ENCODE measurements around the gene NOD2.

NOD2 gene

DNA sequence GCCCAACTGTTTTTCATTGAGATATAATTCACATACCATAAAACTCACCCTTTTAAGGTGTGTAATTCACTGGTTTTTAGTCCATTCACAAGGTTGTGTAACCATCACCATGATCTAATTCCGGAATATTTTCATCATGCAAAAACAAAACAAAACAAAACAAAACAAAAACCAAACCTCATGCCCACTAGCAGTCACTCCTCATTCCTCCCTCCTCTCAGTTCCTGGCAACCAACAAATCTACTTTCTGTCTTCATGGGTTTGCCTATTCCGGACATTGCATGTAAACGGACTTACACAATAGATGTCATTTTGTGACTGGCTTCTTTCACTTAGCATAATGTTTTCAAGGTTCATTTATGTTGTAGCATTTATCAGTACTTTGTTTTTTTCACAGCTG is 4.5 kb upstream of the NOD2 start:
- Histone ChIP-seq H3K9me3 (no peaks in the 10 kb centered on the region), H3K4me1 (peaks cover 32% of the 10 kb centered on the region), H4K20me1 (no peaks in the 10 kb centered on the region), H3K4me2 (no peak overlapping the region), H3K4me3 (no peak overlapping the region), H3K27ac (no peak overlapping the region), H3K27me3 (no peaks in the 10 kb centered on the region), H3K36me3 (no peaks in the 10 kb centered on the region), H3K9ac (no peak overlapping the region)
- TF ChIP-seq Cebpa-rat (IDR thresholded peaks at IDR 0.05): no peak

DNA sequence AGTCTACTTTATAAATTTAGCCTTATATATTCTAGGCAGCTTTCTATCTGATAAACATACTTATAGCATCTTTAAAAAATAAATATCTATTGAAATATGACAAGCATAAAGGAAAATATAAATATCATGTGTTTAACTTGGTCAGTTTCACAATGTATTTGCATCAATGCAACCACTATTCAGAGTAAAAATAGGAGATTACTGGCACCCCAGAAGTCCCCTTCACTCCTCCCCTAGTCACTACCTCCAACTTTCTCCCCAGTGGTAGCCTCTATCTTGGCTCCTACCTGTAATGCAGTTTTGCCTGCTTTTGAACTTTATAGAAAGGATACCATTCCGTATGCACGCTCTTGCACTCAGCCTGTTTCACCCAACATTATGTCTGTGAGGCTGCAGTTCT is 3.2 kb upstream of the NOD2 start:
- Histone ChIP-seq H3K4me1 (peaks cover 29% of the 10 kb centered on the region), H4K20me1 (no peaks in the 10 kb centered on the region), H3K4me2 (no peak overlapping the region), H3K27me3 (no peaks in the 10 kb centered on the region), H3K9me3 (no peaks in the 10 kb centered on the region), H3K4me3 (no peak overlapping the region), H3K9ac (no peak overlapping the region), H3K27ac (no peak overlapping the region), H3K36me3 (no peaks in the 10 kb centered on the region)
- no peak for TF ChIP-seq Cebpa-rat (IDR thresholded peaks at IDR 0.05)

DNA sequence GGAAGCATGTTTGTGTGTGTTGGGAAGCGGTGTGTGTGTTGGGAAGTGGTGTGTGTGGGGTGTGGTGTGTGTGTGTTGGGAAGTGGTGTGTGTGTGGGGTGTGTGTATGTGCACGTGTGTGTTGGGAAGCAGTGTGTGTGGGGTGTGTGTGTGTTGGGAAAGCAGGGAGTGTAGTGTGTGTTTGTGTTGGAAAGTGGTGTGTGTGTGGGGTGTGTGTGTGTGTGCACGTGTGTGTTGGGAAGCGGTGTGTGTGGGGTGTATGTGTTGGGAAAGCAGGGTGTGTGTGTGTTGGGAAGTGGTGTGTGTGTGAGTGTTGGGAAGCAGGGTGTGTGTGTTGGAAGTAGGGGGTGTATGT is 785 bp upstream of the NOD2 start:
- Histone ChIP-seq H3K4me2 (no peak overlapping the region), H3K9ac (no peak overlapping the region), H3K9me3 (no peaks in the 10 kb centered on the region), H3K4me3 (no peak overlapping the region), H4K20me1 (no peaks in the 10 kb centered on the region), H3K36me3 (no peaks in the 10 kb centered on the region), H3K27ac (no peak overlapping the region), H3K4me1 (peaks cover 43% of the 10 kb centered on the region), H3K27me3 (no peaks in the 10 kb centered on the region)
- TF ChIP-seq Cebpa-rat (IDR thresholded peaks at IDR 0.05): no peak

DNA sequence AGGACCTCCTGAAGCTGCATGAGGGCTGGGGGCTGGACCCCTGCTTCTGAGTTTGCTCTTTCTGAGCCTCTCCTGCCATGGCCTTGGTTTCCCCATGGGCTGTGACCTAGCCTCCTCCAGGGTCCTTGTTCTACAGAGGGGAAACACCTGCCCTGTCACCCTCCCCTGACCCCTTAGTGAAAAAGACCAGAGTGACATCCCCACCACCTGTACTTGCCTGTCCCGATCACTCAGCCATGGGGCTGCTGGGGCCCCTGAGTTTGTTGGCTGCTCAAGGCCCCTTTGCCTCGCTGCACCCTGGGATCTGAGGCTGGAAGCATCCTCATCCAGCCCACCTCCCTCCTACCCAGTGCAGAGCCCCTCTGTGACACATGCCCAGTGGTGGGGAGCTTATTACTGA is 800 bp downstream of the NOD2 start:
- no peaks in the 10 kb centered on the region for H3K36me3 ChIP-seq
- no peak for TF ChIP-seq Cebpa-rat (IDR thresholded peaks at IDR 0.05)
- H3K4me2 ChIP-seq: peak overlapping the region; percentile 91
- no peak overlapping the region for H3K27ac ChIP-seq
- H3K9ac ChIP-seq: no peak overlapping the region
- H3K4me3 ChIP-seq: peak overlapping the region; percentile 66
- no peaks in the 10 kb centered on the region for H3K9me3 ChIP-seq
- H3K27me3 ChIP-seq: no peaks in the 10 kb centered on the region
- peaks cover 54% of the 10 kb centered on the region for H3K4me1 ChIP-seq
- H4K20me1 ChIP-seq: no peaks in the 10 kb centered on the region

DNA sequence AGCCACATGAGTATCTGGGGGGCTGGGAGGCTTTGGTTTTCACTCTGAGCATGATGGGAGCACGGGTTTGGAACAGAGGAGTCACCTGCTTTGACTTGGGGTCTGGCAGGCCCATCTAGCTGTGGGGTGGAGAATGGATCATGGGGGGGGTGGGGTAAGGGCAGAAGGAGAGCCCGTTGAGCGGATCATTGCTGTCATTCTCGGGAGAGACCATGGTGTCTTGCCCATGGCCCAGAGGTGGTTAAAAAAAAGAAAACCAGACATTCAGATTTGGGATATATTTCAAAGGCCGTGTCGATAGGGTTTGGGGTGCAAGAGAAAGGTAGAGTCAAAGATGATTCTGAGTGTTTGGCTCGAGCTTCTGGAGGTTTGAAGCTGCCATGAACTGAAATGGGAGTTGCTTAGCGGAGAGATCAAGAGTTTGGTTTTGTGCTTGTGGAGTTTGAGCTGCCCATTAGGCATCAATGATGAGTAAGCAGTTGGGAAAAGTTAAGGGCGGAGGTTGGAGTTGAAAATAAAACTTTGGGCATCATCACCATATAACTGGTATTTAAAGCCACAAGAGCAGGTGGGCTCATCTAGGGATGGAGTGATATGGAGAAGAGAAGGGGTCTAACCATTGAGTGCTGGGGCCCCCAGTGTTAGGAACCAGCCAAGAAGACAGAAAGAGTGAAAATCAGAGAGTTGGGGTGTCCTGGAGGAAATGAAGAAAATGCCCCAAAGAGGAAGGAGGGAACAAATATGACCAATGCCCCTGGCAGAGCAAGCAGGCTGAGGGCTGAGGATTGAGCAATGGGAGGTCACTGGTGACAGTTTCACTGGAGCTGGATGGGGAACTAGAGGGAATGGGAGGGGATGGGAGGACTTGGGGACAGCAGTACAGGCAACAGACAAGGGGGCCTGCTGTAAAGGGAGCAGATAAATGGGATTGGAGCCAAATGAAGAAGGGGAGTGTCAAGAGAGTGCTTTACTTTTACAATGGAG is 1.9 kb downstream of the NOD2 start:
- no peaks in the 10 kb centered on the region for H4K20me1 ChIP-seq
- H3K4me1 ChIP-seq: peaks cover 54% of the 10 kb centered on the region
- H3K9me3 ChIP-seq: no peaks in the 10 kb centered on the region
- no peak overlapping the region for H3K4me3 ChIP-seq
- no peaks in the 10 kb centered on the region for H3K36me3 ChIP-seq
- no peaks in the 10 kb centered on the region for H3K27me3 ChIP-seq
- peak overlapping the region; percentile 92; the same call in 1 of the 2 replicates for H3K4me2 ChIP-seq
- H3K9ac ChIP-seq: no peak overlapping the region
- 0 out of 2 replicates have a peak overlapping the region, but pooled peaks have one; percentile 1 for H3K27ac ChIP-seq
- no peak for TF ChIP-seq Cebpa-rat (IDR thresholded peaks at IDR 0.05)

DNA sequence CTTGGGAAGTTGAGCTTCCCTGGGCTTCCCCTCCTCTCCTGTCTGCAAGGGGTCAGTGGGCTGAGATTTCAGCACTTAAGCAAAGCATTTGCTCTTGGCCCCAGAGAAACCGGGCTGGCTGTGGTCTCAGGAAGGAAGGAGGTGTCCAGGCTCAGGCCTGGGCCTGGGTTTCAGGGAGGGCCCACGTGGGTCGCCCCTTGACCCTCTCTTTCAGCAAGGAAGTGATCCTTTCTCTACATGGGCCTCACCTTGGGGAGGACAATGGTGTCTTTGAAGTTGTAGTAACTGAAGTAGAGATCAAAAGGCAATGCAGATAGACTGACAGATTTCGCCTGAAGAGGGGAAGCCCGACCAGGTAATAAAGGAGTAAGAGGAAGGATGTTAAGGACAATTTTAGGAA is 2.7 kb downstream of the NOD2 start:
- Histone ChIP-seq H3K9me3 (no peaks in the 10 kb centered on the region), H4K20me1 (no peaks in the 10 kb centered on the region), H3K27ac (0 out of 2 replicates have a peak overlapping the region, but pooled peaks have one; percentile 1), H3K4me1 (peaks cover 54% of the 10 kb centered on the region), H3K9ac (no peak overlapping the region), H3K36me3 (no peaks in the 10 kb centered on the region), H3K4me2 (peak overlapping the region; percentile 92; the same call in 1 of the 2 replicates), H3K4me3 (no peak overlapping the region), H3K27me3 (no peaks in the 10 kb centered on the region)
- TF ChIP-seq Cebpa-rat (IDR thresholded peaks at IDR 0.05): no peak

- Histone ChIP-seq H3K4me3 (no peak overlapping the region), H3K9me3 (no peaks in the 10 kb centered on the region), H3K4me2 (peak overlapping the region; percentile 92), H3K27ac (peak overlapping the region; percentile 68), H3K36me3 (no peaks in the 10 kb centered on the region), H3K9ac (no peak overlapping the region), H3K4me1 (peaks cover 60% of the 10 kb centered on the region), H4K20me1 (no peaks in the 10 kb centered on the region), H3K27me3 (no peaks in the 10 kb centered on the region)
- no peak for TF ChIP-seq Cebpa-rat (IDR thresholded peaks at IDR 0.05)
Measured at GRCh38 chr16:50696575-50697420, 3.4 kb downstream of the NOD2 start.

DNA sequence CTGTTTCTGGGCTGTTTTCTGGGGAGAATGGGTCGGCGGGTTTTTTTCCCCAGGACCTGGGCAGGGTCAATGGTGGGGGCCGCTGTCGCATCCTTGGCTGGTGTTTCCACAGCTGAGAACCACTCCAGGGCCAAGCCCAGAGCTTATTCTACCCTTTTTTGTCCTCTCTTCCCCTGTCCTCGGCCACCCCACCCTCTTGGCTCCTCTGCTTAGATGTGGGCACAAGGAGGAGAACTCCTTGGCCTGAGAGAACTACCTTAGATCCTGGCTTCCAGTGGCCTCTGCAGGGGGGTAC is 4.0 kb downstream of the NOD2 start:
- Histone ChIP-seq H3K9ac (peak overlapping the region; percentile 70; the same call in 1 of the 2 replicates), H3K36me3 (no peaks in the 10 kb centered on the region), H3K27me3 (no peaks in the 10 kb centered on the region), H3K27ac (peak overlapping the region; percentile 68), H3K9me3 (no peaks in the 10 kb centered on the region), H3K4me2 (peak overlapping the region; percentile 92), H3K4me3 (peak overlapping the region; percentile 44; the same call in 1 of the 2 replicates), H4K20me1 (no peaks in the 10 kb centered on the region), H3K4me1 (peaks cover 65% of the 10 kb centered on the region)
- no peak for TF ChIP-seq Cebpa-rat (IDR thresholded peaks at IDR 0.05)

GRCh38 chr16:50697881-50698767 is 4.7 kb downstream of the NOD2 start:
- peaks cover 70% of the 10 kb centered on the region for H3K4me1 ChIP-seq
- H3K27me3 ChIP-seq: no peaks in the 10 kb centered on the region
- H3K27ac ChIP-seq: peak overlapping the region; percentile 68
- no peak for TF ChIP-seq Cebpa-rat (IDR thresholded peaks at IDR 0.05)
- H3K4me3 ChIP-seq: peak overlapping the region; percentile 44
- H3K9ac ChIP-seq: peak overlapping the region; percentile 70
- peaks cover under 1% of the 10 kb centered on the region; the same call in 1 of the 2 replicates for H3K9me3 ChIP-seq
- peak overlapping the region; percentile 92 for H3K4me2 ChIP-seq
- no peaks in the 10 kb centered on the region for H4K20me1 ChIP-seq
- H3K36me3 ChIP-seq: no peaks in the 10 kb centered on the region
